Panc1 (cell line): ENCODE measurements around the gene CHST11.

ENCODE experiments used
- CTCF ChIP-seq: fragments of 450-650 bp; IDR thresholded peaks from 2 replicates; pipeline ENCODE4 v1.5.1; 2017; ENCODE audit warnings: mild to moderate bottlenecking
- SIN3A ChIP-seq: IDR thresholded peaks from 2 replicates; pipeline ENCODE4 v1.6.1; 2012; ENCODE audit warnings: low read depth, mild to moderate bottlenecking, low read length, moderate library complexity, borderline replicate concordance; ENCODE audit not compliant: insufficient read depth
- TCF7L2 ChIP-seq: IDR thresholded peaks from 2 replicates; pipeline ENCODE4 v1.6.1; 2011; ENCODE audit warnings: mild to moderate bottlenecking, low read depth, low read length, inconsistent platforms

- TF ChIP-seq CTCF (no peak), TCF7L2 (no peak), SIN3A (no peak)
Measured at GRCh38 chr12:104623883-104624282, 167.1 kb downstream of the CHST11 start.
